HEK293 (cell line): Measurements from ENCODE around the gene NENF.

Source experiments
- CTCF ChIA-PET: fragments of 350-600 bp; formaldehyde crosslinking; extraction: SDS; loops from one replicate; lab custom pipeline; 2021; ENCODE audit warnings: antibody characterized with exemption; lab: Yijun Ruan, JAX
- POLR2A ChIA-PET: fragments of 300-600 bp; formaldehyde crosslinking; extraction: SDS; loops from one replicate; lab custom pipeline; 2020; ENCODE audit warnings: antibody characterized with exemption, inconsistent platforms; lab: Yijun Ruan, JAX
- H3K27ac ChIP-seq: fragments of 200-500 bp; sonication (Bioruptor generic); 2 replicates; pipeline ENCODE4 v1.5.1; 2014; ENCODE audit warnings: low read depth, low read length, control low read depth, inconsistent platforms; ENCODE audit errors: extremely low read depth
- H3K36me3 ChIP-seq, 2 experiments: fragments of 200-500 bp in 1 of 2; sonication (Bioruptor generic) in 1 of 2; 1 replicate in 1 of 2; 2 replicates in 1 of 2; pipeline ENCODE4 v1.5.1; 2014 to 2017; ENCODE audit warnings: inconsistent platforms in 2 of 2, low read length in 2 of 2; ENCODE audit not compliant: control insufficient read depth in 2 of 2, insufficient read depth in 1 of 2
- H3K4me1 ChIP-seq: fragments of 200-500 bp; sonication (Bioruptor generic); 2 replicates; pipeline ENCODE4 v1.5.1; 2014; ENCODE audit warnings: mild to moderate bottlenecking, low read length, inconsistent platforms; ENCODE audit not compliant: control insufficient read depth, insufficient read depth
- H3K4me3 ChIP-seq: 2 replicates; pipeline ENCODE4 v1.5.1; 2011; ENCODE audit warnings: low read depth, mild to moderate bottlenecking, control low read depth, low read length, moderate library complexity
- H3K9me3 ChIP-seq: fragments of 200-500 bp; sonication (Bioruptor generic); 2 replicates; pipeline ENCODE4 v1.5.1; 2014; ENCODE audit warnings: low read depth, low read length, inconsistent platforms; ENCODE audit not compliant: control insufficient read depth, insufficient read depth
- IKZF3 ChIP-seq: fragments of 450-650 bp; IDR thresholded peaks from 2 replicates; pipeline ENCODE4 v1.5.0; 2018; ENCODE audit warnings: missing biosample characterization, mild to moderate bottlenecking, missing genetic modification characterization, moderate library complexity
- PRDM1 ChIP-seq: fragments of 450-650 bp; formaldehyde crosslinking; IDR thresholded peaks from 2 replicates; pipeline ENCODE4; 2016; ENCODE audit warnings: missing biosample characterization, missing genetic modification characterization
- RBAK ChIP-seq: fragments of 450-650 bp; formaldehyde crosslinking; IDR thresholded peaks from 2 replicates; pipeline ENCODE4 v1.5.1; 2016; ENCODE audit warnings: missing biosample characterization, missing genetic modification characterization
- REPIN1 ChIP-seq: fragments of 450-650 bp; formaldehyde crosslinking; IDR thresholded peaks from 2 replicates; pipeline ENCODE4 v1.5.1; 2017; ENCODE audit warnings: missing biosample characterization, missing genetic modification characterization, low read depth
- SCRT2 ChIP-seq: fragments of 450-650 bp; formaldehyde crosslinking; IDR thresholded peaks from 2 replicates; pipeline ENCODE4 v1.5.1; 2016; ENCODE audit warnings: missing biosample characterization, missing genetic modification characterization
- SP7 ChIP-seq: fragments of 450-650 bp; formaldehyde crosslinking; IDR thresholded peaks from 2 replicates; pipeline ENCODE4 v1.5.1; 2016; ENCODE audit warnings: missing biosample characterization, missing genetic modification characterization
- YY2 ChIP-seq: fragments of 450-650 bp; formaldehyde crosslinking; IDR thresholded peaks from 2 replicates; pipeline ENCODE4 v1.5.1; 2016; ENCODE audit warnings: missing biosample characterization, missing genetic modification characterization
- ZFP69B ChIP-seq: fragments of 450-650 bp; formaldehyde crosslinking; IDR thresholded peaks from 2 replicates; pipeline ENCODE4 v1.5.1; 2016; ENCODE audit warnings: missing biosample characterization, missing genetic modification characterization
- ZIC2 ChIP-seq: fragments of 450-650 bp; formaldehyde crosslinking; IDR thresholded peaks from 2 replicates; pipeline ENCODE4 v1.5.1; 2016; ENCODE audit warnings: missing biosample characterization, missing genetic modification characterization
- ZNF202 ChIP-seq: fragments of 450-650 bp; formaldehyde crosslinking; IDR thresholded peaks from 2 replicates; pipeline ENCODE4 v1.5.1; 2016; ENCODE audit warnings: missing biosample characterization, missing genetic modification characterization, borderline replicate concordance
- ZNF221 ChIP-seq: fragments of 450-650 bp; formaldehyde crosslinking; IDR thresholded peaks from 2 replicates; pipeline ENCODE4 v1.5.1; 2017; ENCODE audit warnings: missing biosample characterization, missing genetic modification characterization, borderline replicate concordance
- ZNF341 ChIP-seq: fragments of 450-650 bp; formaldehyde crosslinking; IDR thresholded peaks from 2 replicates; pipeline ENCODE4; 2016; ENCODE audit warnings: low read depth, missing biosample characterization, missing genetic modification characterization
- ZNF354C ChIP-seq: fragments of 450-650 bp; formaldehyde crosslinking; IDR thresholded peaks from 2 replicates; pipeline ENCODE4 v1.5.1; 2016; ENCODE audit warnings: missing biosample characterization, missing genetic modification characterization, low read depth, borderline replicate concordance
- ZNF362 ChIP-seq: fragments of 450-650 bp; formaldehyde crosslinking; IDR thresholded peaks from 2 replicates; pipeline ENCODE4 v1.5.1; 2016; ENCODE audit warnings: missing biosample characterization, missing genetic modification characterization
- ZNF366 ChIP-seq: fragments of 450-650 bp; formaldehyde crosslinking; conservative IDR thresholded peaks from 2 replicates; pipeline ENCODE4 v1.5.1; 2016; ENCODE audit warnings: missing biosample characterization, missing genetic modification characterization
- ZNF514 ChIP-seq: fragments of 450-650 bp; formaldehyde crosslinking; IDR thresholded peaks from 2 replicates; pipeline ENCODE4 v1.5.1; 2016; ENCODE audit warnings: missing biosample characterization, missing genetic modification characterization
- ZNF623 ChIP-seq: fragments of 450-650 bp; formaldehyde crosslinking; IDR thresholded peaks from 2 replicates; pipeline ENCODE4 v1.5.1; 2016; ENCODE audit warnings: missing biosample characterization, missing genetic modification characterization
- ZNF624 ChIP-seq: fragments of 450-650 bp; formaldehyde crosslinking; IDR thresholded peaks from 2 replicates; pipeline ENCODE4 v1.5.1; 2017; ENCODE audit warnings: missing biosample characterization, missing genetic modification characterization
- ZNF660 ChIP-seq: fragments of 450-650 bp; IDR thresholded peaks from 2 replicates; pipeline ENCODE4 v1.5.1; 2018; ENCODE audit warnings: missing biosample characterization, mild to moderate bottlenecking, missing genetic modification characterization
- TF ChIP-seq, protein P1 (sequence below): fragments of 450-650 bp; formaldehyde crosslinking; IDR thresholded peaks from 2 replicates; pipeline ENCODE4 v1.5.1; 2016; ENCODE audit warnings: missing biosample characterization, missing genetic modification characterization
- TF ChIP-seq, protein P2 (sequence below): fragments of 450-650 bp; IDR thresholded peaks from 2 replicates; pipeline ENCODE4 v1.5.1; 2018; ENCODE audit warnings: missing biosample characterization, mild to moderate bottlenecking, missing genetic modification characterization

NENF gene

GRCh38 chr1:212487286-212487685 lies 54.6 kb downstream of the NENF start:
- Histone ChIP-seq H3K4me3 (no peak overlapping the region), H3K4me1 (no peaks in the 10 kb centered on the region; the same call in 1 of the 2 replicates), H3K27ac (no peak overlapping the region), H3K36me3 (no peaks in the 10 kb centered on the region), H3K9me3 (no peaks in the 10 kb centered on the region)
- TF ChIP-seq SP7 (tag by site-specific recombination) (peak; percentile 44; the same call in 1 of the 2 replicates), ZIC2 (peak; percentile 60), SCRT2 (tag by site-specific recombination) (peak; percentile 67), ZNF354C (tag by site-specific recombination) (no peak), ZNF362 (tag by site-specific recombination) (no peak)
- POLR2A ChIA-PET: interaction anchor here (3.3 kb wide), 1 partner anchor 121 kb away, joined by 33 read pairs; the partner anchor contains the start of gene ATF3
- CTCF ChIA-PET: interaction anchor here (0.7 to 4.4 kb wide), 2 partner anchors 10 to 177 kb away, joined by 3 to 29 read pairs; no protein-coding TSS in a partner anchor

DNA sequence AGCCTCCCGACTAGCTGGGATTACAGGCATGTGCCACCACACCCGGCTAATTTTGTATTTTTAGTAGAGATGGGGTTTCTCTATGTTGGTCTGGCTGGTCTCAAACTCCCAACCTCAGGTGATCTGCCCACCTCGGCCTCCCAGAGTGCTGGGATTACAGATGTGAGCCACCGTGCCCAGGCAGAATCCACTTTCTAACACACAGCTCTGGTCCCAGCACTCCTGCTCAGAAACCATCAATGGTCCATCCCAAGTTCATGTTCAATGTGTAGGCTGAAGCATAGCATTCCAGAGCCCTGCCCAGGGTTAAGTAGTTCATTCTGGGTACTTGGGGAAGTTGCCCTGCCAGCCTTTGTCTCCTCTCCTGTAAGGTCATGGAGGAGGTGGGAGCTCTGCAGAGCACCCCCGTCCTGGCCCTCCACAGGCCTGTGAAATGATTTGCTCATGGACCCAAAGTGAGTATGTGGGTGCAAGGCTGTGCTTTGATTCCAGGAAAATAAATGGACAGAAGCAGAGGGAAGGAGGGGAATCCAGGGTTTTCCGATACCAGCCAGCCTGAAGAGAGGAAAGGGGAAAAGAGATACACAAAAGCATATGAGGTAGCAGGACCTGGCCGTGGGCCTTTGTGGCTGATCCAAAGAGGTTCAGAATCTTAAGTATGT lies 55.2 kb downstream of the NENF start:
- H3K4me1 ChIP-seq: no peaks in the 10 kb centered on the region; the same call in 1 of the 2 replicates
- TF ChIP-seq, protein P1, sequence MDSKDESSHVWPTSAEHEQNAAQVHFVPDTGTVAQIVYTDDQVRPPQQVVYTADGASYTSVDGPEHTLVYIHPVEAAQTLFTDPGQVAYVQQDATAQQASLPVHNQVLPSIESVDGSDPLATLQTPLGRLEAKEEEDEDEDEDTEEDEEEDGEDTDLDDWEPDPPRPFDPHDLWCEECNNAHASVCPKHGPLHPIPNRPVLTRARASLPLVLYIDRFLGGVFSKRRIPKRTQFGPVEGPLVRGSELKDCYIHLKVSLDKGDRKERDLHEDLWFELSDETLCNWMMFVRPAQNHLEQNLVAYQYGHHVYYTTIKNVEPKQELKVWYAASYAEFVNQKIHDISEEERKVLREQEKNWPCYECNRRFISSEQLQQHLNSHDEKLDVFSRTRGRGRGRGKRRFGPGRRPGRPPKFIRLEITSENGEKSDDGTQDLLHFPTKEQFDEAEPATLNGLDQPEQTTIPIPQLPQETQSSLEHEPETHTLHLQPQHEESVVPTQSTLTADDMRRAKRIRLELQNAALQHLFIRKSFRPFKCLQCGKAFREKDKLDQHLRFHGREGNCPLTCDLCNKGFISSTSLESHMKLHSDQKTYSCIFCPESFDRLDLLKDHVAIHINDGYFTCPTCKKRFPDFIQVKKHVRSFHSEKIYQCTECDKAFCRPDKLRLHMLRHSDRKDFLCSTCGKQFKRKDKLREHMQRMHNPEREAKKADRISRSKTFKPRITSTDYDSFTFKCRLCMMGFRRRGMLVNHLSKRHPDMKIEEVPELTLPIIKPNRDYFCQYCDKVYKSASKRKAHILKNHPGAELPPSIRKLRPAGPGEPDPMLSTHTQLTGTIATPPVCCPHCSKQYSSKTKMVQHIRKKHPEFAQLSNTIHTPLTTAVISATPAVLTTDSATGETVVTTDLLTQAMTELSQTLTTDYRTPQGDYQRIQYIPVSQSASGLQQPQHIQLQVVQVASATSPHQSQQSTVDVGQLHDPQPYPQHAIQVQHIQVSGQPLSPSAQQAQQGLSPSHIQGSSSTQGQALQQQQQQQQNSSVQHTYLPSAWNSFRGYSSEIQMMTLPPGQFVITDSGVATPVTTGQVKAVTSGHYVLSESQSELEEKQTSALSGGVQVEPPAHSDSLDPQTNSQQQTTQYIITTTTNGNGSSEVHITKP (tag by site-specific recombination): peak; percentile 94
- TF ChIP-seq IKZF3 (tag by site-specific recombination) (0 out of 2 replicates have a peak, but pooled peaks have one; percentile 4), SP7 (tag by site-specific recombination) (0 out of 2 replicates have a peak, but pooled peaks have one; percentile 8)
- TF ChIP-seq, protein P2, sequence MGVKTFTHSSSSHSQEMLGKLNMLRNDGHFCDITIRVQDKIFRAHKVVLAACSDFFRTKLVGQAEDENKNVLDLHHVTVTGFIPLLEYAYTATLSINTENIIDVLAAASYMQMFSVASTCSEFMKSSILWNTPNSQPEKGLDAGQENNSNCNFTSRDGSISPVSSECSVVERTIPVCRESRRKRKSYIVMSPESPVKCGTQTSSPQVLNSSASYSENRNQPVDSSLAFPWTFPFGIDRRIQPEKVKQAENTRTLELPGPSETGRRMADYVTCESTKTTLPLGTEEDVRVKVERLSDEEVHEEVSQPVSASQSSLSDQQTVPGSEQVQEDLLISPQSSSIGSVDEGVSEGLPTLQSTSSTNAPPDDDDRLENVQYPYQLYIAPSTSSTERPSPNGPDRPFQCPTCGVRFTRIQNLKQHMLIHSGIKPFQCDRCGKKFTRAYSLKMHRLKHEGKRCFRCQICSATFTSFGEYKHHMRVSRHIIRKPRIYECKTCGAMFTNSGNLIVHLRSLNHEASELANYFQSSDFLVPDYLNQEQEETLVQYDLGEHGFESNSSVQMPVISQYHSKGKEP (tag by site-specific recombination): no peak
- no peaks in the 10 kb centered on the region for H3K36me3 ChIP-seq
- H3K9me3 ChIP-seq: no peaks in the 10 kb centered on the region
- CTCF ChIA-PET: interaction anchor here (0.7 to 4.4 kb wide), 2 partner anchors 10 to 177 kb away, joined by 3 to 29 read pairs; no protein-coding TSS in a partner anchor
- H3K27ac ChIP-seq: no peak overlapping the region
- H3K4me3 ChIP-seq: no peak overlapping the region
- POLR2A ChIA-PET: interaction anchor here (1.2 to 3.3 kb wide), 3 partner anchors 25 to 121 kb away, joined by 3 to 33 read pairs (median 5); partner anchors contain the start of gene ATF3

DNA sequence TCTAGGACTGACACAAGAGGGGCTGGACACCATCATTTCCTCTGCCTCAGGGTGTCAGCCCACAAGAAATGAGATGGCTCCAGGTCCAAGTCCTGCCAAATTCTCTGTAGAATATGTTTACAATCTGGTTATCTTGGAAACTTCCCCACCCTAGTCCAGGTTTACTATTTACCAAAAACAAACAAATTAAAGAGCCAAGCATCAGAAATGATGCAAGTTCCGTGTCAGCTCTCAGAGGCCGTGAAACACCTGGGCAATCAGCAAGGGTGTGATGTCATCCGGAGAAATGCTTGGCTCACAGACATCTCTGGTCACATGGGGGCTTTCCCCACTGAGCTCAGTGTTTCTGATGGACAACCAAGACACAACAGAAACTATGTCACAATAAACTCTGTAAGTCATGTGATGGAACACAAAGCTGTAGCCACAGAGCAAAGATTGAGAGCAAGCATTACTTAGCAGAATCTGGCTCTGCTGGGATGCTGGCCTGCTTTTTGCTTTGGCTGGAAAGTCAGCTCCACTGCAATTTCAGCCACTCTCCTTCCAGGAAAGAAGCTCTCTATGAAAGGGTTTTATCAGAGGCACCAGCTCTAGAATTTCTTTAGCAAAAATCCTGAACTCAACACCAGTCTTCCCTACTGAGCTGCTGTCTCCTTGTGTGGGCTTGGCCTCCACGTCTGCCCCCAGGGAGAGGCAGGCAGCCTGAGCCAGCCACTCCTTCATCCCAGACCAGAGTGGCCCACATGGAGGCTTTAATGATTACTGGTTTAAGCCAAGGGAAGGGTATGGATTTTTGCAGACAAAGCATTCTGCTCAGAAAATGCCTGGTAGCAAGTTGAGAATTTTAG lies 55.9 kb downstream of the NENF start:
- Histone ChIP-seq H3K4me1 (no peaks in the 10 kb centered on the region; the same call in 1 of the 2 replicates), H3K27ac (no peak overlapping the region), H3K4me3 (no peak overlapping the region), H3K9me3 (no peaks in the 10 kb centered on the region), H3K36me3 (no peaks in the 10 kb centered on the region)
- ChIA-PET POLR2A (interaction anchor here (1.2 to 3.3 kb wide), 3 partner anchors 25 to 120 kb away, joined by 3 to 33 read pairs (median 5); partner anchors contain the start of gene ATF3), CTCF (interaction anchor here (0.6 to 4.4 kb wide), 6 partner anchors 9 to 176 kb away, joined by 3 to 29 read pairs (median 3); no protein-coding TSS in a partner anchor)
- TF ChIP-seq ZNF514 (tag by site-specific recombination): no peak
- no peak for TF ChIP-seq ZNF202 (tag by site-specific recombination)
- 0 out of 2 replicates have a peak, but pooled peaks have one; percentile 23 for TF ChIP-seq ZNF623 (tag by site-specific recombination)
- TF ChIP-seq ZNF221 (tag by site-specific recombination): no peak
- no peak for TF ChIP-seq ZNF341 (tag by site-specific recombination)
- peak; percentile 88 for TF ChIP-seq SP7 (tag by site-specific recombination)
- no peak for TF ChIP-seq ZNF354C (tag by site-specific recombination)
- peak; percentile 100 for TF ChIP-seq ZNF660 (tag by site-specific recombination)
- TF ChIP-seq REPIN1 (tag by site-specific recombination): no peak
- peak; percentile 76 for TF ChIP-seq ZFP69B (tag by site-specific recombination)
- TF ChIP-seq IKZF3 (tag by site-specific recombination): peak; percentile 29; the same call in 1 of the 2 replicates
- TF ChIP-seq YY2 (tag by site-specific recombination): no peak
- TF ChIP-seq ZNF366 (tag by site-specific recombination): peak; percentile 85
- TF ChIP-seq ZNF624 (tag by site-specific recombination): no peak
- TF ChIP-seq RBAK: no peak
- peak; percentile 71 for TF ChIP-seq PRDM1 (tag by site-specific recombination)
